ENCODE data around the gene AOC2. TPM values are rescaled to one million over a fixed set of nuclear protein-coding genes. Genes with fewer than 3 reads are reported as not detected.

Gene AOC2
- total RNA-seq, 1 experiment from 2014 or later = 7.1 TPM

- peaks cover 11% of the 10 kb centered on the region for H3K27me3 Mint-ChIP-seq (ENCODE audit: low read depth)
These were observed 24.0 kb downstream of the AOC2 start for GRCh38 chr17:42868338-42868737.

More at GRCh38 chr17:42868338-42868737, 24.0 kb downstream of the AOC2 start:
- H3K4me3 Mint-ChIP-seq = no peak overlapping the region
- peaks cover 12 to 20% of the 10 kb centered on the region in 2 experiments for H3K4me1 Mint-ChIP-seq
- H3K27me3 ChIP-seq (ENCODE audit: insufficient read depth, low read length) = no peaks in the 10 kb centered on the region
- H2BK15ac ChIP-seq (ENCODE audit: low read depth, low read length) = no peak overlapping the region
- H2AK5ac ChIP-seq (ENCODE audit: insufficient read length, low read length) = no peak overlapping the region
- H3K79me1 ChIP-seq (ENCODE audit: insufficient read depth, low read depth, low read length, poor library complexity, severe bottlenecking) = no peaks in the 10 kb centered on the region
- H4K20me1 ChIP-seq (ENCODE audit: control insufficient read depth, insufficient read depth, insufficient read length) = no peaks in the 10 kb centered on the region
- H3K9me3 ChIP-seq (ENCODE audit: control insufficient read depth, low read depth, low read length) = no peaks in the 10 kb centered on the region
- no peak overlapping the region for H4K5ac ChIP-seq (ENCODE audit: insufficient read length, low read depth, low read length)
- no peak overlapping the region for H3K4me2 ChIP-seq (ENCODE audit: insufficient read depth, insufficient read length, low read length)
- no peak overlapping the region for H2BK5ac ChIP-seq (ENCODE audit: insufficient read length, low read length)
- H2AFZ ChIP-seq (ENCODE audit: low read length) = no peak overlapping the region
- no peak overlapping the region for H3K27ac ChIP-seq (ENCODE audit: insufficient read length, low read depth, low read length)
- H2BK12ac ChIP-seq (ENCODE audit: insufficient read length, low read depth, low read length) = no peak overlapping the region
- H3K9me3 Mint-ChIP-seq = peaks cover 20 to 21% of the 10 kb centered on the region in 2 experiments
- H3K36me3 Mint-ChIP-seq (ENCODE audit: insufficient read depth in 1 of 3, low read depth in 3 of 3) = peaks cover 0 to 9% (median 7%) of the 10 kb centered on the region in 3 experiments; a peak in 6 of 7 replicates
- no peak overlapping the region for H2BK20ac ChIP-seq (ENCODE audit: low read depth, low read length, poor library complexity, severe bottlenecking)
- no peak overlapping the region for H3T11ph ChIP-seq (ENCODE audit: low read length)
- H3K4ac ChIP-seq (ENCODE audit: low read depth, low read length) = no peak overlapping the region
- no peak overlapping the region for H3K27ac Mint-ChIP-seq
- DNase-seq = no peak
- no peak overlapping the region for H3K56ac ChIP-seq (ENCODE audit: insufficient read length, low read depth, low read length)
- no peaks in the 10 kb centered on the region for H3K23me2 ChIP-seq (ENCODE audit: insufficient read length, low read depth, low read length, poor library complexity, severe bottlenecking)
- no peak overlapping the region for H3K9ac ChIP-seq (ENCODE audit: extremely low read depth, insufficient read length, low read length)
- no peak overlapping the region for H3K23ac ChIP-seq (ENCODE audit: insufficient read length, low read depth, low read length)
- H3K79me2 ChIP-seq (ENCODE audit: insufficient read depth, low read length) = no peaks in the 10 kb centered on the region
- no peak overlapping the region for H3K14ac ChIP-seq (ENCODE audit: insufficient read depth, low read length)
- no peaks in the 10 kb centered on the region for H3K4me1 ChIP-seq (ENCODE audit: insufficient read depth, low read length)
- no peak overlapping the region for H2BK120ac ChIP-seq (ENCODE audit: low read depth, low read length, poor library complexity, severe bottlenecking)
- TF ChIP-seq, protein P1, sequence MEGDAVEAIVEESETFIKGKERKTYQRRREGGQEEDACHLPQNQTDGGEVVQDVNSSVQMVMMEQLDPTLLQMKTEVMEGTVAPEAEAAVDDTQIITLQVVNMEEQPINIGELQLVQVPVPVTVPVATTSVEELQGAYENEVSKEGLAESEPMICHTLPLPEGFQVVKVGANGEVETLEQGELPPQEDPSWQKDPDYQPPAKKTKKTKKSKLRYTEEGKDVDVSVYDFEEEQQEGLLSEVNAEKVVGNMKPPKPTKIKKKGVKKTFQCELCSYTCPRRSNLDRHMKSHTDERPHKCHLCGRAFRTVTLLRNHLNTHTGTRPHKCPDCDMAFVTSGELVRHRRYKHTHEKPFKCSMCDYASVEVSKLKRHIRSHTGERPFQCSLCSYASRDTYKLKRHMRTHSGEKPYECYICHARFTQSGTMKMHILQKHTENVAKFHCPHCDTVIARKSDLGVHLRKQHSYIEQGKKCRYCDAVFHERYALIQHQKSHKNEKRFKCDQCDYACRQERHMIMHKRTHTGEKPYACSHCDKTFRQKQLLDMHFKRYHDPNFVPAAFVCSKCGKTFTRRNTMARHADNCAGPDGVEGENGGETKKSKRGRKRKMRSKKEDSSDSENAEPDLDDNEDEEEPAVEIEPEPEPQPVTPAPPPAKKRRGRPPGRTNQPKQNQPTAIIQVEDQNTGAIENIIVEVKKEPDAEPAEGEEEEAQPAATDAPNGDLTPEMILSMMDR (conservative IDR thresholded peaks at IDR 0.05) = no peak
- no peak overlapping the region for H4K8ac ChIP-seq (replicated peaks; ENCODE audit: insufficient read length, low read depth, low read length)
- no peak overlapping the region for H4K91ac ChIP-seq (ENCODE audit: insufficient read length, low read depth, low read length)
- no CpG with 5 or more reads among the region's 12 CpGs for WGBS (ENCODE audit: extremely low coverage, insufficient read length, low lambda C conversion rate)
- no peak overlapping the region for H3K18ac ChIP-seq (ENCODE audit: insufficient read length, low read depth, low read length)

All from H9 (cell line).